ENCODE results near the gene HSFX1.

Gene HSFX1

DNA sequence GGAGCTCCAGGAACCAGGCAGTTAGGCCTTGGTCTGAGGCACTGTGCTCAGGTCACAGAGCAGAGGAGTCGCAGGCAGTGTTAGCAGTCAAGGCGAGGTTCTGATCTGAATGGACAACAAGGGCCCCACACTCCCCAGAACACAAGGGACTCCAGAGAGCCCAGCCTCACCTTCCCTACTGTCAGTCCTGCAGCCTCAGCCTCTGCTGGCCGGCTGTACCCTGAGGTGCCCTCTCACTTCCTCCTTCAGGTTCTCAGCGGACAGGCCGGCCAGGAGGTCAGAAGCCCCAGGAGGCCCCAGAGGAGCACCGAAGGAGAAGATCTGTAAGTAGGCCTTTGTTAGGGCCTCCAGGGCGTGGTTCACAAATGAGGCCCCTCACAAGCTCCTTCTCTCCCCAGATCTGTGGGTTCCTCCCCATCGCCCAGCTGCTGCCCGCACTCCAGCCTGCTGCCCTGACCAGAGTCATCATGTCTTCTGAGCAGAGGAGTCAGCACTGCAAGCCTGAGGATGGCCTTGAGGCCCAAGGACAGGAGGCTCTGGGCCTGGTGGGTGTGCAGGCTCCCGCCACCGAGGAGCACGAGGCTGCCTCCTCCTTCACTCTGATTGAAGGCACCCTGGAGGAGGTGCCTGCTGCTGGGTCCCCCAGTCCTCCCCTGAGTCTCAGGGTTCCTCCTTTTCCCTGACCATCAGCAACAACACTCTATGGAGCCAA lies 34.0 kb downstream of the HSFX1 start:
- DNase-seq: no peak

DNA sequence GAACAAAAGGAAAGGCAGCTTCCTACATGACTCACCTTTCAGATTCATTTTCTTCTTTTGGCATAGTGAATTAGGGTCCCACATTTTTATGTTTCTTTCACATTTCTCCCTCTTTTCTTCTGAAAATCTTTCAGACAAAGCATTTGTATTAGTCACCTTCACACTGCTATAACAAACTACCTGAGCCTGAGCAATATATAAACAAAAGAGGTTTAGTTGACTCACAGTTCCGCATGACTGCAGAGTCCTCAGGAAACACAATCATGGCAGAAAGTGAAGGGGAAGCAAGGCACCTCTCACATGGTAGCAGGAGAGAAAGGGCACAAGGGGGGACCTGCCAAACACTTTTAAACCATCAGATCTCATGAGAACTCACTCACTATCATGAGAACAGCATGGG lies 44.8 kb downstream of the HSFX1 start:
- no peak for DNase-seq

DNA sequence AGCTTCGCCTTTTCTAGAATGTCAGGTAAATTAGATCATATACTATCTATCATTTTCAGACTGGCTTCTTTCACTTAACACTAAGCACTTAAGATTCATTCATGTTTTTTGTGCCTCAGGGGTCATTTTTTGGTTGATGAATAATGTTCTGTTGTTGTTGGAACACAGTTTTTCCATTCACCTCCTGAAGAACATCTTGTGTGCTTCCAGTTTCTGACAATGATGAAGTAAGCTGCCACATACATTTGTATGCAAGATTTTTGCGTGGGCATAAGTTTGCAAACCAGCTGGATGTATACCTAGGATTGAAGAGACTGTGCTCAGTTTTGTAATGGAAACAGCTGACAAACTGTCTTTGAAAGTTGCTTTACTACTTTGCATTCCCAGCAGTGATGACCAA lies 45.5 kb downstream of the HSFX1 start:
- no peak for DNase-seq

DNA sequence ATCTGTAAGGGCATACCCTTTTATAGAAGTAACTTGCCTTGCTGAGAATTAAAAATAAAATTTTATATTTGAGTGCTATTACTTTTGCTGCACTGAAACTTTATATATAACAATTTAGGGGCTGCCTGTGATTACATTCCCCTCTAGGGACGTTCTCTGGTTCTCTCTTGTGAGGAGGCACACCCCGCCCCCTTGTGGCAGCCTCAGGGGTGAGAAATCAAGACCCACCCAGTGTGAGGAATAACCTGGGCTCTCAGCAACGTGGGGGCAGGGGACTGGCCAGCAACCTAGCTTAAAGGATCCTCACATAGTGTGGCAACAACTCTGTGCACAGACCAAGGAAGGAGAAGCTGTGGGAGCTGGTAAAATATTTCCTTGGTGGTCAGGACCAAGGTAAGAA lies 51.6 kb downstream of the HSFX1 start:
- peak; percentile 24 to 50 for DNase-seq

Measured in stimulated activated CD4-positive, alpha-beta T cell treated with anti-CD3 and anti-CD28 coated beads, Interleukin-4, amount 100 ng/mL, for 4 hours (primary cell).